ENCODE results near the gene IL5RA. TPM values are rescaled to one million over a fixed set of nuclear protein-coding genes. Genes with fewer than 3 reads are reported as not detected.
A peak's percentile ranks its signal among the peaks of the same experiment; 100 is the strongest.

Gene IL5RA
- total RNA-seq, 4 donors from 2014 or later: 0.59 TPM; not detected in 3

GRCh38 chr3:3129579-3129978, 19.4 kb upstream of the IL5RA start:
- Histone ChIP-seq H3K36me3 (peaks cover 0 to 32% (median 2%) of the 10 kb centered on the region in 3 donors), H3K27ac (no peak overlapping the region), H3K4me1 (peaks cover 0 to 24% (median 9%) of the 10 kb centered on the region in 4 donors), H3K27me3 (no peaks in the 10 kb centered on the region), H3K4me3 (no peak overlapping the region), H3K9me3 (no peaks in the 10 kb centered on the region)
- WGBS, 2 donors: 69 to 74% methylated on average over 5 of the region's 5 CpGs
- no peak for DNase-seq (ENCODE audit: low spot score in 2 of 2)
- TF ChIP-seq POLR2A (IDR thresholded peaks at IDR 0.05) (no peak), EP300 (IDR thresholded peaks at IDR 0.05) (no peak), CTCF (IDR thresholded peaks at IDR 0.05) (no peak)

- Histone ChIP-seq H3K36me3 (peaks cover 0 to 28% (median 2%) of the 10 kb centered on the region in 3 donors), H3K9me3 (no peaks in the 10 kb centered on the region), H3K27me3 (no peaks in the 10 kb centered on the region), H3K27ac (peak overlapping the region; percentile 82 to 96 (median 88)), H3K4me1 (peaks cover 0 to 17% (median 9%) of the 10 kb centered on the region in 4 donors), H3K4me3 (peak overlapping the region; percentile 85 to 98 (median 90))
- 36 to 38% methylated on average over 20 of the region's 20 CpGs for WGBS, 2 donors
- TF ChIP-seq CTCF (IDR thresholded peaks at IDR 0.05): no peak
- no peak for TF ChIP-seq POLR2A (IDR thresholded peaks at IDR 0.05)
- no peak for TF ChIP-seq EP300 (IDR thresholded peaks at IDR 0.05)
- DNase-seq (ENCODE audit: low spot score in 2 of 2): peak in 1 of 2 donors; percentile 28
These were observed 17.3 kb upstream of the IL5RA start for GRCh38 chr3:3127432-3128010.

- no peaks in the 10 kb centered on the region for H3K9me3 ChIP-seq
- peak within 1 kb of the TSS; percentile 82 to 96 (median 88) for H3K27ac ChIP-seq
These were observed 16.6 kb upstream of the IL5RA start, which contains the start of gene TRNT1 for GRCh38 chr3:3126477-3127431. TRNT1 (plus strand) TSS chr3:3126940; CDS start chr3:3129041, 2,101 bp downstream.

GRCh38 chr3:3125977-3126376, 15.8 kb upstream of the IL5RA start:
- Histone ChIP-seq H3K36me3 (peaks cover 0 to 23% (median 1%) of the 10 kb centered on the region in 3 donors), H3K4me1 (peaks cover 0 to 17% (median 9%) of the 10 kb centered on the region in 4 donors), H3K27me3 (no peaks in the 10 kb centered on the region), H3K27ac (peak overlapping the region; percentile 82 to 96 (median 88)), H3K4me3 (peak overlapping the region; percentile 85 to 98 (median 90)), H3K9me3 (no peaks in the 10 kb centered on the region)
- DNase-seq (ENCODE audit: low spot score in 2 of 2): no peak
- no peak for TF ChIP-seq EP300 (IDR thresholded peaks at IDR 0.05)
- TF ChIP-seq POLR2A (IDR thresholded peaks at IDR 0.05): no peak
- no peak for TF ChIP-seq CTCF (IDR thresholded peaks at IDR 0.05)
- WGBS, 2 donors: 88 to 89% methylated on average over 24 of the region's 24 CpGs

More at GRCh38 chr3:3126477-3127431, 16.6 kb upstream of the IL5RA start, which contains the start of gene TRNT1:
- 1 to 2% methylated on average over 26 to 70 of the region's 100 CpGs for WGBS, 2 donors
- Histone ChIP-seq H3K4me1 (peaks cover 0 to 17% (median 9%) of the 10 kb centered on the region in 4 donors), H3K27me3 (no peaks in the 10 kb centered on the region), H3K4me3 (peak within 1 kb of the TSS; percentile 85 to 98 (median 90)), H3K36me3 (peaks cover 0 to 28% (median 2%) of the 10 kb centered on the region in 3 donors)
- DNase-seq (ENCODE audit: low spot score in 2 of 2): peak; percentile 95 to 97
- TF ChIP-seq EP300 (IDR thresholded peaks at IDR 0.05): peak in 1 of 2 donors; percentile 94
- peak; percentile 30 to 85 for TF ChIP-seq POLR2A (IDR thresholded peaks at IDR 0.05)
- TF ChIP-seq CTCF (IDR thresholded peaks at IDR 0.05): peak in 1 of 5 experiments; percentile 32
